GM12801 (cell line): Measurements from ENCODE around the gene CCNY.

ENCODE experiments used
- TF ChIP-seq, protein P1 (sequence below): IDR thresholded peaks from one replicate; pipeline ENCODE4 v1.5.1; 2011; ENCODE audit warnings: control low read depth; ENCODE audit not compliant: insufficient read length; ENCODE audit errors: extremely low read depth

CCNY gene

DNA sequence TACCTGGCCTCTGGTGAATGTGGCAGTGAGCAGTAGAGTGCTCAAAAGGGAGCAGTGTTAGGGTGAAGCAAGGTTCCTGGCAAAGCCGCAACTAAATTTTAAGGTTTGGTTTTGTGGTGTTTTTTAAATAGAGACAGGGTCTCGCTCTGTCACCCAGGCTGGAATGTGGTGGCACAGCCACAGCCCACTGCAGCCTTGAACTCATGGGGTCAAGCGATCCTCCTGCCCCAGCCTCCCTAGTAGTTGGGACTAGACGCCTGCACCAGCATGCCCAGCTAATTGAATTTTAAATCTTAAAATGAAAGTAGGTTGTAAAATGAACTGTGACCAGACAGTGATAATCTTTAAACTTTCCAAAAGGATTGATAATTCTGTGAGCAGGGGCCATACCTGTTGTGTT lies 130.4 kb downstream of the CCNY start:
- TF ChIP-seq, protein P1, sequence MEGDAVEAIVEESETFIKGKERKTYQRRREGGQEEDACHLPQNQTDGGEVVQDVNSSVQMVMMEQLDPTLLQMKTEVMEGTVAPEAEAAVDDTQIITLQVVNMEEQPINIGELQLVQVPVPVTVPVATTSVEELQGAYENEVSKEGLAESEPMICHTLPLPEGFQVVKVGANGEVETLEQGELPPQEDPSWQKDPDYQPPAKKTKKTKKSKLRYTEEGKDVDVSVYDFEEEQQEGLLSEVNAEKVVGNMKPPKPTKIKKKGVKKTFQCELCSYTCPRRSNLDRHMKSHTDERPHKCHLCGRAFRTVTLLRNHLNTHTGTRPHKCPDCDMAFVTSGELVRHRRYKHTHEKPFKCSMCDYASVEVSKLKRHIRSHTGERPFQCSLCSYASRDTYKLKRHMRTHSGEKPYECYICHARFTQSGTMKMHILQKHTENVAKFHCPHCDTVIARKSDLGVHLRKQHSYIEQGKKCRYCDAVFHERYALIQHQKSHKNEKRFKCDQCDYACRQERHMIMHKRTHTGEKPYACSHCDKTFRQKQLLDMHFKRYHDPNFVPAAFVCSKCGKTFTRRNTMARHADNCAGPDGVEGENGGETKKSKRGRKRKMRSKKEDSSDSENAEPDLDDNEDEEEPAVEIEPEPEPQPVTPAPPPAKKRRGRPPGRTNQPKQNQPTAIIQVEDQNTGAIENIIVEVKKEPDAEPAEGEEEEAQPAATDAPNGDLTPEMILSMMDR = no peak

DNA sequence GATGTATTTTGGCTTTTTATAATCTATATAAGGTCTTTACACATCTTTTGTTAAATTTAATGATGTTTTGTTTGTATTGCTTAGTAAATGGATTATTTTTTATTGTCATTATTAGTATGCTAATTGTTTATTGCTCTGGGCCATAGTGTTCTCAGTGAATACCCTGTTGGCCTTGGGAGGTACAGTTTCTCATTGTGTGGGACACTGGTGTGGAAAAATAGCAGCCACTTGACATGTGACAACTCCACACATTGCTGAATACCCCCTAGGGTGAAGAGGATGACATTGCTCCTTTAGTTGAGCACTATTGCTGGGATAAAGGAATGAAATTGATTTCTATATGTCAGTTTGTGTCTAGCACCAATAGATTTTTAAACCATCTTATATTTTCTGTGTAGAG lies 130.9 kb downstream of the CCNY start:
- TF ChIP-seq, protein P1 = no peak

DNA sequence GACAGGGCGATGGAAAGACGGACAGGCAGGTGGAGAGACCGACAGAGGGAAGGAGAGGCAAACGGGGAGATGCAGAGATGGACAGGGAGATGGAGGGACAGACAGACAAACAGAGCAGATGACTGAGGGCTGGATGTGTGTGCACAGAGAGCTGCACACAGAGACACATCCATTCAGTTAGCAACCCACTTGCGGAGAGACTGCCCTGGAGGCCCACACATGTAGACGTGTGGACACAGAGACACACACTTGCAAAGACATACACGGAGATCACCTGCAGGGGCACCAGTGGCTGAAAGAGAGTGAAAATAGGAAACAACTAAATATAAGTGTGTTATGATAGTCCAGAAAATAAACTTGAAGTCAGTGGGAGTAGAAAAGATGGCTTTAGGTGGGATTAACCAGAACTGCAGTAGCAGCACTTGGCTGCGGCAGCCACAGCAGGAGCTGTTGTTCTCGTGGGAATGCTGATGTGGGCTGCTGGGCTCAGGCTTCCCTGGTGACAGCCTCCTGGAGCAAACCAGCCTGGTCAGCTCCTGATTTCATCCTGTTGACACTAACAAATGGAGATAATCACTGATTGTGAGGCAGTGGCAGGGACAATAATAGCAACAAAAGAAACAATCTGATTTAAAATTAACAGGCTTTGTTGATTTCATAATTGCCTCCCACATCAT lies 134.1 kb downstream of the CCNY start:
- TF ChIP-seq, protein P1 = no peak

DNA sequence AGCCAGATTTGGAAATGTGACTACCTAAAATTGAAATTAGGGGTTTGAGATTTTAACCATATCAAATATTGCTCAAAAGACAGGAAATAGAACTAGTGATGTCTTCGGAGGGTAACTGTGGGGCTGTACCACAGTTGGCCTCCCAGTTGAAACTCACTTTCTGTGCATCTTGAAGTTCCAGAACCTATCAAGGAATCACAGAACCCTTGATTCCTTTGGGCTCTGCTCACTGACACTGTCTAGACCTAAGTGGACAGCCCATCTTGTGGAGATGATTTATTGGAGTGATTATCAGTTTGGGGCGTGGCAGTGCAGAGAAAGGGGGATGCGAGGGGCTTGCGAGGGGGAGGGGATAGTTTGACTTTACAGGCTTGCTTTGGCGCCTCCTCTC lies 134.6 kb downstream of the CCNY start:
- TF ChIP-seq, protein P1 = no peak

DNA sequence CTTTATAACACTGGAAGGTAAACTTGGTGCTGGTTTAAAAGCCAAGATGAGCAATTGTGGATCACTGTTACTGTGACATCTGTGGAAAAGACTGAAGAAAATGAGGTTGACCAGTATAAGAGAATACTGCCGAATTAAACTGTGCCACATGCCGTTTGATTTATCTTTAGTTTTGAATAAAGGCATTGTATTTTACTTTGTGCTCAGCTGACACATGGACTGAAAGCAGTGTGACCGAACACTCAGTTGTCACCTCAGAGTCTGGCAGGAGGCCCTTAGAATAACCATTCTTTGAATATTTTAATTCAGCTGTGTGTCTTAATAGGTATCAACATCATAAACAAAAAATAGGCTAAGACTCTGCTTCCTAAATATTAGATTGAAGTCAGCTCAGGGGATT lies 135.1 kb downstream of the CCNY start:
- TF ChIP-seq, protein P1 = no peak

DNA sequence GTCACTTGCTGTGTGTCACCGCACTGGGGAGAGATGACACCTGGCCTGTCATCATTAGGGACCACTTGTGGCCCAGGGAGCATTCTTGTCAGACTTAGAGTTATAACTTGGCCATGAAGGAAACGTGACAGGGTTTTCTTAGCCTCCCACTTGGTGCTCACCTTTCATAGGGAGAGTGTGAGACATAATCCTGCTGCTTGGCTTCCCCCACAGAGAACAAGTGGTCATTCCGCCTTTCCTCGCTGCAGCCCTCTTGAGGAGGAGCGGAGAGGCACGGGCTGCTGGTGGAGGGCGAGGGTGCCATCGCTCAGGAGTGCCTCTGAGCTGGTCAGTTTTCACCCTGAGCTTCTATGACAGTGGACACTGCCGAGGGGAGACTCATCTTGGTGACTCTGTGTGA lies 143.8 kb downstream of the CCNY start:
- TF ChIP-seq, protein P1 = no peak

DNA sequence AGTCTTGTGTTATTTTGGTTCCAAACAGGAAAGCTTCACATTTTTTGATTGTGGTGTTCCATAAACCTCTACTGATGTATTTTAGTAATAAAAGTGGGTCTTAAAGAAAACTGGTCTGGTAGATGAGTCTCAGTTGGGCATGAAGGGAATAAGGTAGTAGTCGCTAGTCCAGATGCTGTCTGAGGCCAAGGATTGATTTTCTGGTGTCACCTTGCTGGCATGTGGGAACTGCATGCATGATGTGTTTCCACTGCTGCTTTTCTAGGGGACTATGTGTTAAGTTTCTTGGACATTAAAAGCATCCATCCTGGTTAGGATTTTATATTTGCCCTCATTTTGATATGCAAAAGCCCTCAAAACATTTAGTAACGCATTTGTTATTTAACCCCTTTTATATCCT lies 145.1 kb downstream of the CCNY start:
- TF ChIP-seq, protein P1 = no peak
